ENCODE data around the gene IL17RC. TPM values are rescaled to one million over a fixed set of nuclear protein-coding genes. Genes with fewer than 3 reads are reported as not detected.
"Not testable (repeated sequence)": the region's sequence is repeated elsewhere in the genome, so short reads cannot be mapped to it uniquely, and the experiment has no call there.

The IL17RC gene
- total RNA-seq, 1 experiment from 2014 or later: 17.6 TPM

GRCh38 chr3:9870978-9871377 lies 45.9 kb upstream of the IL17RC start:
- TF ChIP-seq REST (IDR thresholded peaks at IDR 0.05; ENCODE audit: low read depth) (no peak), YY1 (IDR thresholded peaks at IDR 0.05; ENCODE audit: extremely low read depth, insufficient replicate concordance, low read depth, low read length) (no peak), EGR1 (IDR thresholded peaks at IDR 0.05; ENCODE audit: low read depth) (no peak), CEBPB (IDR thresholded peaks at IDR 0.05; ENCODE audit: low read depth) (no peak), POLR2AphosphoS5 (IDR thresholded peaks at IDR 0.05; ENCODE audit: low read depth, low read length) (no peak), EZH2 (IDR thresholded peaks at IDR 0.05) (no peak)
- no peak overlapping the region for H3K4me3 ChIP-seq (replicated peaks in 1 of 2; ENCODE audit: low read depth in 1 of 2, low read length in 2 of 2)
- ChIA-PET POLR2A (no interaction called here), RAD21 (ENCODE audit: low non-redundant PET in 1 of 2, low total read pairs in 2 of 2, uncharacterized antibody in 2 of 2, unreplicated experiment in 2 of 2) (no interaction called here), CTCF (no interaction called here)
- no peak for DNase-seq (ENCODE audit: low read depth, low spot score)
- intact Hi-C loops (cut with micrococcal nuclease): no loop called here
- H3K4me2 ChIP-seq (ENCODE audit: low read length): no peak overlapping the region
- H3K9ac ChIP-seq (ENCODE audit: low read length): no peak overlapping the region
- H2AFZ ChIP-seq (ENCODE audit: low read depth, low read length, poor library complexity, severe bottlenecking): peak overlapping the region; percentile 16
- H3K79me2 ChIP-seq (ENCODE audit: insufficient read depth, low read length): no peaks in the 10 kb centered on the region
- ATAC-seq: no peak
- no peaks in the 10 kb centered on the region for H3K36me3 ChIP-seq (ENCODE audit: control insufficient read depth in 1 of 2, insufficient read depth in 2 of 2, low read length in 2 of 2)
- no peaks in the 10 kb centered on the region for H3K9me3 ChIP-seq (ENCODE audit: control insufficient read depth in 1 of 2, insufficient read depth in 1 of 2, low read depth in 1 of 2, low read length in 2 of 2)
- no TSS peak for BruUV-seq (replicated peaks)
- H3K27me3 ChIP-seq (ENCODE audit: insufficient read depth, low read length): no peaks in the 10 kb centered on the region
- H3K9me2 ChIP-seq (ENCODE audit: insufficient read depth): no peaks in the 10 kb centered on the region
- H3K27ac ChIP-seq (ENCODE audit: low read depth, low read length): no peak overlapping the region; the same call in 1 of the 2 replicates
- peaks cover 0 to 20% of the 10 kb centered on the region in 2 experiments; a peak in 2 of 4 replicates for H3K4me1 ChIP-seq (ENCODE audit: control insufficient read depth in 1 of 2, insufficient read depth in 2 of 2, low read length in 2 of 2)
- H4K20me1 ChIP-seq (ENCODE audit: insufficient read depth): no peaks in the 10 kb centered on the region

DNA sequence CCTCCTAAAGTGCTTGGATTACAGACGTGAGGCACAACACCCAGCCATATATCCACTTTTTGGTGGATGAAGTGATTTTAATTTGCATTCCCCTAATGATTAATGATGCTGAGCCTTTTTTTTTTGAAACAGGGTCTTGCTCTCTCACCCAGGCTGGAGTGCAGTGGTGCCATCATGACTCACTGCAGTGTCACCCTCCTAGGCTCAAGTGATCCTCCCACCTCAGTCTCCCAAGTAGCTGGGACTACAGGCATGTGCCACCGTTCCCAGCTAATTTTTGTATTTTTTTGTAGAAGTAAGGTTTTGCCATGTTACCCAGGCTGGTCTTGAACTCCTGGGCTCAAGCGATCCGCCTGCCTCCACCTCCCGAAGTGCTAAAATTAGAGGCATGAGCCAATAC lies 44.8 kb upstream of the IL17RC start:
- DNase-seq (ENCODE audit: low read depth, low spot score); H3K9me2 ChIP-seq (ENCODE audit: insufficient read depth); H4K20me1 ChIP-seq (ENCODE audit: insufficient read depth); RAD21 ChIA-PET (ENCODE audit: low non-redundant PET in 1 of 2, low total read pairs in 2 of 2, uncharacterized antibody in 2 of 2, unreplicated experiment in 2 of 2); intact Hi-C loops (cut with micrococcal nuclease); BruUV-seq (replicated peaks); POLR2A ChIA-PET; H3K36me3 ChIP-seq (ENCODE audit: control insufficient read depth in 1 of 2, insufficient read depth in 2 of 2, low read length in 2 of 2); H3K79me2 ChIP-seq (ENCODE audit: insufficient read depth, low read length); H3K9ac ChIP-seq (ENCODE audit: low read length); H3K27ac ChIP-seq (ENCODE audit: low read depth, low read length); CTCF ChIA-PET; H3K9me3 ChIP-seq (ENCODE audit: control insufficient read depth in 1 of 2, insufficient read depth in 1 of 2, low read depth in 1 of 2, low read length in 2 of 2); H3K27me3 ChIP-seq (ENCODE audit: insufficient read depth, low read length); H3K4me3 ChIP-seq (replicated peaks in 1 of 2; ENCODE audit: low read depth in 1 of 2, low read length in 2 of 2): not testable (repeated sequence)
- Histone ChIP-seq H3K4me2 (ENCODE audit: low read length) (peak overlapping the region; percentile 43), H3K4me1 (ENCODE audit: control insufficient read depth in 1 of 2, insufficient read depth in 2 of 2, low read length in 2 of 2) (peaks cover 0 to 20% of the 10 kb centered on the region in 2 experiments; a peak in 2 of 4 replicates), H2AFZ (ENCODE audit: low read depth, low read length, poor library complexity, severe bottlenecking) (peak overlapping the region; percentile 71)
- peak; percentile 63 for TF ChIP-seq FOSL1 (IDR thresholded peaks at IDR 0.05; ENCODE audit: low read depth)
- ATAC-seq: peak; percentile 67; the same call in 1 of the 2 replicates
